ENCODE data around the gene NPIPB2. TPM values are rescaled to one million over a fixed set of nuclear protein-coding genes. Genes with fewer than 3 reads are reported as not detected.

NPIPB2 gene
- total and polyA plus RNA-seq, 2 of the 8 experiments (the other 6 are each of a cell fraction or from before 2014, with no cell fraction given) = 7.5 to 8.3 TPM

DNA sequence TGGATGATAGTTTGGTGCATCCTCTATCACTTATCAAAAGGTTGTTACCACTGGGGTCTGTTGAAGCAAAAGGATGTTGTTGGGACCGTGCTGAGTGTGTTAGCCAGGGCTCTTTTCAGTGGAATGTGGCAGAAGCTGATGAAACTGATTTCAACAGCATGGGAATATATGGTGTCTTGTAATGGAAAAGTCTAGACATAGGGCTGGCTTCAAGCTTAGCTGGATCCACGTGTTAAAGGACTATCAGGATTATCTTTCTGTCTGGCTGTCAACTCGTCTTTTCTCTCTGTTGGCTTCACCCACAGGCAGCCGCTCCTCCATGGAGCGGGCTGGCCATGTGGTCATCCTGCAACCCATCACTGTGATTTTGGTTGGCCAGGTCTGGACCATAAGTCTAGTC, 43.4 kb upstream of the NPIPB2 start:
- Histone ChIP-seq H3K4me2 (ENCODE audit: insufficient read depth in 1 of 2, low read depth in 2 of 2, low read length in 2 of 2) (no peak overlapping the region), H3K4me1 (replicated peaks in 1 of 4; ENCODE audit: control insufficient read depth in 3 of 4, insufficient read depth in 4 of 4, low read length in 3 of 4) (no peaks in the 10 kb centered on the region)
- POLR2A ChIA-PET (ENCODE audit: partially characterized antibody) = interaction anchor here (0.6 kb wide), 1 partner anchor 181 kb away, joined by 3 read pairs; no protein-coding TSS in a partner anchor
- no peak for TF ChIP-seq RXRA (IDR thresholded peaks at IDR 0.05; ENCODE audit: insufficient read depth, low read depth, low read length)
- TF ChIP-seq CREB1 (IDR thresholded peaks at IDR 0.05) = no peak
- TF ChIP-seq RAD21 (IDR thresholded peaks at IDR 0.05 in 1 of 2, conservative IDR thresholded peaks at IDR 0.05 in 1 of 2; ENCODE audit: low read depth in 2 of 2, low read length in 2 of 2) = no peak
- no peak for TF ChIP-seq BRCA1 (IDR thresholded peaks at IDR 0.05; ENCODE audit: low read depth, low read length)
- TF ChIP-seq JUN (IDR thresholded peaks at IDR 0.05; ENCODE audit: low read depth, low read length) = no peak
- no peak for TF ChIP-seq GTF2F1 (IDR thresholded peaks at IDR 0.05; ENCODE audit: borderline replicate concordance, low read depth, low read length)
- no peak for TF ChIP-seq POU5F1 (IDR thresholded peaks at IDR 0.05; ENCODE audit: low read depth, low read length)
- TF ChIP-seq PHF8 (conservative IDR thresholded peaks at IDR 0.05; ENCODE audit: low read depth, low read length) = no peak
- no peak for TF ChIP-seq SAP30 (IDR thresholded peaks at IDR 0.05; ENCODE audit: insufficient read depth, insufficient replicate concordance, low read length)
- TF ChIP-seq NANOG (IDR thresholded peaks at IDR 0.05; ENCODE audit: insufficient read depth, low read depth, low read length, poor library complexity, severe bottlenecking) = no peak
- TF ChIP-seq SP2 (IDR thresholded peaks at IDR 0.05; ENCODE audit: low read length) = no peak
- no peak for TF ChIP-seq CBX5 (IDR thresholded peaks at IDR 0.05; ENCODE audit: low read depth, low read length)
- no peak for TF ChIP-seq RNF2 (IDR thresholded peaks at IDR 0.05; ENCODE audit: borderline replicate concordance, low read depth, low read length, missing control alignments, poor library complexity, severe bottlenecking)
- no peak for TF ChIP-seq RBBP5 (IDR thresholded peaks at IDR 0.05; ENCODE audit: borderline replicate concordance, low read depth, low read length)

More for the DNA sequence above, 43.4 kb upstream of the NPIPB2 start:
- FAIRE-seq (no peak), DNase-seq (ENCODE audit: low read depth in 1 of 2, low spot score in 2 of 2) (no peak)
- no peaks in the 10 kb centered on the region for H3K79me1 ChIP-seq (ENCODE audit: low read depth, low read length)
- H3K18ac ChIP-seq (ENCODE audit: extremely low read depth, low read length) = no peak overlapping the region
- H3K27ac ChIP-seq (ENCODE audit: low read depth, low read length) = no peak overlapping the region
- H2BK15ac ChIP-seq (ENCODE audit: low read length) = no peak overlapping the region
- CTCF ChIA-PET (ENCODE audit: partially characterized antibody) = no interaction called here
- no peak overlapping the region for H2BK12ac ChIP-seq (ENCODE audit: low read depth, low read length)
- H4K91ac ChIP-seq (replicated peaks; ENCODE audit: insufficient read length, low read length) = no peak overlapping the region
- H4K20me1 ChIP-seq (replicated peaks in 1 of 2; ENCODE audit: control insufficient read depth in 1 of 2, insufficient read depth in 2 of 2, low read length in 2 of 2) = no peaks in the 10 kb centered on the region
- no peak overlapping the region for H2AK5ac ChIP-seq (ENCODE audit: low read depth, low read length)
- H3K27me3 ChIP-seq (replicated peaks in 1 of 4; ENCODE audit: control insufficient read depth in 3 of 4, extremely low read depth in 1 of 4, insufficient read depth in 3 of 4, low read length in 3 of 4) = no peaks in the 10 kb centered on the region; a peak in 1 of 7 replicates
- no peak overlapping the region for H2BK20ac ChIP-seq (ENCODE audit: low read length)
- H3K23me2 ChIP-seq (ENCODE audit: low read depth, low read length) = 0 out of 2 replicates have a peak, but pooled peaks cover 2% of the 10 kb centered on the region
- H3K79me2 ChIP-seq (ENCODE audit: control insufficient read depth in 1 of 2, insufficient read depth in 2 of 2, low read length in 2 of 2) = no peaks in the 10 kb centered on the region
- H2BK5ac ChIP-seq (ENCODE audit: low read depth, low read length) = no peak overlapping the region
- H3K9me3 ChIP-seq (ENCODE audit: insufficient read depth in 2 of 2, low read depth in 1 of 2, low read length in 1 of 2) = no peaks in the 10 kb centered on the region
- no peak overlapping the region for H3K4me3 ChIP-seq (ENCODE audit: extremely low read depth in 1 of 4, insufficient read depth in 2 of 4, low read depth in 3 of 4, low read length in 4 of 4)
- no peak overlapping the region for H3K4ac ChIP-seq (replicated peaks; ENCODE audit: insufficient read length, low read depth, low read length)
- no peaks in the 10 kb centered on the region for H3K36me3 ChIP-seq (ENCODE audit: control insufficient read depth in 2 of 4, insufficient read depth in 4 of 4, low read length in 3 of 4)
- WGBS, 2 experiments (ENCODE audit: extremely low coverage in 1 of 2, insufficient coverage in 1 of 2, insufficient read length in 1 of 2, insufficient replicate concordance in 2 of 2, low coverage in 1 of 2, low lambda C conversion rate in 2 of 2, missing lambda C conversion rate in 1 of 2) = 69% methylated on average over 5 of the region's 5 CpGs; no CpG with 5 or more reads in 1 of the 2 experiments
- H2BK120ac ChIP-seq (replicated peaks; ENCODE audit: low read depth, low read length) = no peak overlapping the region
- no peak overlapping the region for H3K23ac ChIP-seq (ENCODE audit: insufficient read length)
- H2AFZ ChIP-seq (ENCODE audit: low read length) = no peak overlapping the region
- no peak overlapping the region for H4K8ac ChIP-seq (ENCODE audit: extremely low read depth, insufficient read depth, low read length)
- H4K5ac ChIP-seq (ENCODE audit: insufficient read length, low read depth, low read length) = no peak overlapping the region
- H3K9ac ChIP-seq (replicated peaks in 1 of 4; ENCODE audit: extremely low read depth in 1 of 4, low read depth in 3 of 4, low read length in 3 of 4) = no peak overlapping the region
- H3K14ac ChIP-seq (ENCODE audit: insufficient read length) = no peak overlapping the region
- H3K56ac ChIP-seq (replicated peaks; ENCODE audit: insufficient read length, low read depth, low read length) = no peak overlapping the region

Measured in H1 (cell line).